K562 (cell line): ENCODE results near the gene E2F2. TPM values are rescaled to one million over a fixed set of nuclear protein-coding genes. Genes with fewer than 3 reads are reported as not detected.

Source experiments
- ETV1 ChIP-seq: fragments of 450-650 bp; conservative IDR thresholded peaks from 2 replicates; pipeline ENCODE4 v1.6.1; 2016; ENCODE audit warnings: missing genetic modification characterization, control low read depth, low read depth, missing compliant biosample characterization
- FOS ChIP-seq: IDR thresholded peaks from 3 replicates; pipeline ENCODE4 v1.6.1; 2011; ENCODE audit not compliant: insufficient read length; ENCODE audit errors: extremely low read depth
- HDAC2 ChIP-seq: fragments of 450-650 bp; IDR thresholded peaks from 2 replicates; pipeline ENCODE4 v1.6.1; 2016; ENCODE audit warnings: mild to moderate bottlenecking
- NCOA1 ChIP-seq: fragments of 450-650 bp; IDR thresholded peaks from 2 replicates; pipeline ENCODE4 v1.6.1; 2016; ENCODE audit warnings: low read depth
- NCOA4 ChIP-seq: fragments of 450-650 bp; IDR thresholded peaks from 2 replicates; pipeline ENCODE4 v1.6.1; 2018; ENCODE audit warnings: mild to moderate bottlenecking; ENCODE audit not compliant: partially characterized antibody
- PHF20 ChIP-seq: fragments of 450-650 bp; IDR thresholded peaks from 2 replicates; pipeline ENCODE4 v1.6.1; 2018; ENCODE audit not compliant: partially characterized antibody
- SOX6 ChIP-seq: fragments of 450-650 bp; IDR thresholded peaks from 2 replicates; pipeline ENCODE4 v1.6.1; 2014; ENCODE audit warnings: mild to moderate bottlenecking
- SUPT5H ChIP-seq: fragments of 450-650 bp; IDR thresholded peaks from 2 replicates; pipeline ENCODE4 v1.6.1; 2016
- TAF15 ChIP-seq: fragments of 200-400 bp; formaldehyde crosslinking; IDR thresholded peaks from 2 replicates; pipeline ENCODE4 v1.6.1; 2017; ENCODE audit warnings: mild to moderate bottlenecking, low read depth, low read length, moderate library complexity
- ZFP30 ChIP-seq: fragments of 250-450 bp; sonication (Bioruptor Pico); IDR thresholded peaks from 2 replicates; pipeline ENCODE4 v1.8.0; 2022; ENCODE audit warnings: moderate library complexity, mild to moderate bottlenecking, inconsistent platforms, borderline replicate concordance
- ZFP36 ChIP-seq: fragments of 150-350 bp; IDR thresholded peaks from 2 replicates; pipeline ENCODE4 v1.6.1; 2018; ENCODE audit warnings: low read length, low read depth; ENCODE audit not compliant: partially characterized antibody
- ZNF561 ChIP-seq: fragments of 450-650 bp; formaldehyde crosslinking; conservative IDR thresholded peaks from 2 replicates; pipeline ENCODE4 v1.4.0; 2020; ENCODE audit warnings: mild to moderate bottlenecking, moderate library complexity
- ZNF77 ChIP-seq: fragments of 250-450 bp; sonication (Bioruptor Pico); IDR thresholded peaks from 2 replicates; pipeline ENCODE4 v1.5.0; 2020
- polyA plus RNA-seq, 8 experiments: library from polyadenylated mRNA; depleted of rRNA in 4 of 8; stranded (reverse) in 5 of 8; unstranded in 3 of 8; fragments of >200 nt; fragmentation: Nextera tagmentation in 2 of 8; fragmentation: Illumina TruSeq in 1 of 8; extraction: Ambion mirVana in 2 of 8; extraction: Trizol in 1 of 8; gene quantifications; 2 replicates each; pipeline versions ENCODE4 v1.2.1 to v1.2.3, GENCODE V29; 2011 to 2014; ENCODE audit warnings: inconsistent platforms in 1 of 8, missing spikeins in 1 of 8
- total RNA-seq, 7 experiments: library from RNA; depleted of rRNA in 6 of 7; stranded (reverse); fragments of >200 nt in 6 of 7; fragmentation: Illumina TruSeq in 2 of 7; extraction: Trizol in 2 of 7; gene quantifications; 2 replicates each; pipeline versions ENCODE4 v1.2.1 to v1.2.3, GENCODE V29; 2011 to 2021; ENCODE audit warnings: low replicate concordance in 1 of 7
- TF ChIP-seq, protein P1 (sequence below): sonication (generic); formaldehyde crosslinking; IDR thresholded peaks from 2 replicates; pipeline ENCODE4 v1.8.0; 2023; ENCODE audit warnings: missing genetic modification reagents, mild to moderate bottlenecking, borderline replicate concordance
- TF ChIP-seq, protein P2 (sequence below): fragments of 250-450 bp; sonication (Bioruptor Pico); IDR thresholded peaks from 2 replicates; pipeline ENCODE4 v1.8.0; 2022; ENCODE audit warnings: inconsistent platforms, mild to moderate bottlenecking, moderate library complexity, borderline replicate concordance
- TF ChIP-seq, protein P3 (sequence below): sonication (generic); formaldehyde crosslinking; IDR thresholded peaks from 2 replicates; pipeline ENCODE4 v1.8.1; 2023; ENCODE audit warnings: missing genetic modification reagents, mild to moderate bottlenecking, borderline replicate concordance

Gene E2F2
- total and polyA plus RNA-seq, 9 of the 15 experiments (the other 6 are each of a cell fraction or from before 2014, with no cell fraction given), result 3.1 to 25.3 (median 11.4) TPM

DNA sequence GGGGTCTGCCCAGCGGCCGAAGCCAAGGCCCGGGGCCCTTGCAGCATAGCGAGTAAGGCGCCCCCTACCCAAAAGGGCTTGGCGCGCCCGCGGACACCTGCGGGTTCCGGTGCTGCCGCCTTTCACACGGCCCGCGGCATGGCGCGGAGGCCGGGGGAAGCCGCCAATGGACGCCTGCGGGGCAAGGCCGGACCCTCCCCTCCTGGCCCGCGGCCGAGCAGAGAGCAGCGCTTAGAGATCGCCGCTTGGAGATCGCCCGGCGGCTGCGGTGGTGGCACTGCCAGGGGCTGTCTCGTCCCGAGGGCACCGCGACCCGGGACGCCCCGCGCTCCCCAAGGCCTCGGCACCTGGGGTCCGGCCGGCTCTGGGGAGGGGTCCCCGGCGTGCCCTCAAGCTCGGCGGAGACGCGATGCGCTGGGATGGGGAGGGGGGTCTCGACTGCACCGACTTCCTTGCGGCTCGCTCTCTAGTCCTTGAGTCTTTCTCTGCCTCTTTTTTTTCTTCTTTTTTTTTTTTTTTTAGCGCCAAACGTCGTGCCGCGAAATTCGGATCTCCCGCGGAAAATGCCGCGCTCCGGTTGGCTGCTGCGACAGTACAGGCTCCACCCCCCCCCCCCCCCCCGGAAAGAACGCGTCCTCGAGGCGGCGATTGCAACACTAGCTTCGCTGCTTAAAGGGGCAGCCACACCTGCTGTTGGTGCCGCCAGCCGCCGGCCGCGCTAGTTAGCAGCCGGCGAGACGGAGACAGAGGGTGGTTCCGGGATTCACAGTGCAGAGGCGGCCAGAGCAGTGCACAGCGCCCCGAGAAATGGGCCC, at the start of gene E2F2 (continued):
- TF ChIP-seq SOX6 (no peak), ZNF77 (no peak), SUPT5H (peak; percentile 69; the same call in 1 of the 2 replicates), ZFP36 (peak; percentile 27), NCOA1 (0 out of 2 replicates have a peak, but pooled peaks have one; percentile 8), PHF20 (no peak), ZFP30 (CRISPR knock-in tag) (peak; percentile 91; the same call in 1 of the 2 replicates), TAF15 (no peak), HDAC2 (0 out of 2 replicates have a peak, but pooled peaks have one; percentile 23), ETV1 (tag) (peak; percentile 50; the same call in 1 of the 2 replicates), NCOA4 (no peak), FOS (no peak), ZNF561 (no peak)
- TF ChIP-seq, protein P1, sequence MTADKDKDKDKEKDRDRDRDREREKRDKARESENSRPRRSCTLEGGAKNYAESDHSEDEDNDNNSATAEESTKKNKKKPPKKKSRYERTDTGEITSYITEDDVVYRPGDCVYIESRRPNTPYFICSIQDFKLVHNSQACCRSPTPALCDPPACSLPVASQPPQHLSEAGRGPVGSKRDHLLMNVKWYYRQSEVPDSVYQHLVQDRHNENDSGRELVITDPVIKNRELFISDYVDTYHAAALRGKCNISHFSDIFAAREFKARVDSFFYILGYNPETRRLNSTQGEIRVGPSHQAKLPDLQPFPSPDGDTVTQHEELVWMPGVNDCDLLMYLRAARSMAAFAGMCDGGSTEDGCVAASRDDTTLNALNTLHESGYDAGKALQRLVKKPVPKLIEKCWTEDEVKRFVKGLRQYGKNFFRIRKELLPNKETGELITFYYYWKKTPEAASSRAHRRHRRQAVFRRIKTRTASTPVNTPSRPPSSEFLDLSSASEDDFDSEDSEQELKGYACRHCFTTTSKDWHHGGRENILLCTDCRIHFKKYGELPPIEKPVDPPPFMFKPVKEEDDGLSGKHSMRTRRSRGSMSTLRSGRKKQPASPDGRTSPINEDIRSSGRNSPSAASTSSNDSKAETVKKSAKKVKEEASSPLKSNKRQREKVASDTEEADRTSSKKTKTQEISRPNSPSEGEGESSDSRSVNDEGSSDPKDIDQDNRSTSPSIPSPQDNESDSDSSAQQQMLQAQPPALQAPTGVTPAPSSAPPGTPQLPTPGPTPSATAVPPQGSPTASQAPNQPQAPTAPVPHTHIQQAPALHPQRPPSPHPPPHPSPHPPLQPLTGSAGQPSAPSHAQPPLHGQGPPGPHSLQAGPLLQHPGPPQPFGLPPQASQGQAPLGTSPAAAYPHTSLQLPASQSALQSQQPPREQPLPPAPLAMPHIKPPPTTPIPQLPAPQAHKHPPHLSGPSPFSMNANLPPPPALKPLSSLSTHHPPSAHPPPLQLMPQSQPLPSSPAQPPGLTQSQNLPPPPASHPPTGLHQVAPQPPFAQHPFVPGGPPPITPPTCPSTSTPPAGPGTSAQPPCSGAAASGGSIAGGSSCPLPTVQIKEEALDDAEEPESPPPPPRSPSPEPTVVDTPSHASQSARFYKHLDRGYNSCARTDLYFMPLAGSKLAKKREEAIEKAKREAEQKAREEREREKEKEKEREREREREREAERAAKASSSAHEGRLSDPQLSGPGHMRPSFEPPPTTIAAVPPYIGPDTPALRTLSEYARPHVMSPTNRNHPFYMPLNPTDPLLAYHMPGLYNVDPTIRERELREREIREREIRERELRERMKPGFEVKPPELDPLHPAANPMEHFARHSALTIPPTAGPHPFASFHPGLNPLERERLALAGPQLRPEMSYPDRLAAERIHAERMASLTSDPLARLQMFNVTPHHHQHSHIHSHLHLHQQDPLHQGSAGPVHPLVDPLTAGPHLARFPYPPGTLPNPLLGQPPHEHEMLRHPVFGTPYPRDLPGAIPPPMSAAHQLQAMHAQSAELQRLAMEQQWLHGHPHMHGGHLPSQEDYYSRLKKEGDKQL (CRISPR knock-in tag), result no peak
- TF ChIP-seq, protein P2, sequence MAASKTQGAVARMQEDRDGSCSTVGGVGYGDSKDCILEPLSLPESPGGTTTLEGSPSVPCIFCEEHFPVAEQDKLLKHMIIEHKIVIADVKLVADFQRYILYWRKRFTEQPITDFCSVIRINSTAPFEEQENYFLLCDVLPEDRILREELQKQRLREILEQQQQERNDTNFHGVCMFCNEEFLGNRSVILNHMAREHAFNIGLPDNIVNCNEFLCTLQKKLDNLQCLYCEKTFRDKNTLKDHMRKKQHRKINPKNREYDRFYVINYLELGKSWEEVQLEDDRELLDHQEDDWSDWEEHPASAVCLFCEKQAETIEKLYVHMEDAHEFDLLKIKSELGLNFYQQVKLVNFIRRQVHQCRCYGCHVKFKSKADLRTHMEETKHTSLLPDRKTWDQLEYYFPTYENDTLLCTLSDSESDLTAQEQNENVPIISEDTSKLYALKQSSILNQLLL (CRISPR knock-in tag), result no peak
- TF ChIP-seq, protein P3, sequence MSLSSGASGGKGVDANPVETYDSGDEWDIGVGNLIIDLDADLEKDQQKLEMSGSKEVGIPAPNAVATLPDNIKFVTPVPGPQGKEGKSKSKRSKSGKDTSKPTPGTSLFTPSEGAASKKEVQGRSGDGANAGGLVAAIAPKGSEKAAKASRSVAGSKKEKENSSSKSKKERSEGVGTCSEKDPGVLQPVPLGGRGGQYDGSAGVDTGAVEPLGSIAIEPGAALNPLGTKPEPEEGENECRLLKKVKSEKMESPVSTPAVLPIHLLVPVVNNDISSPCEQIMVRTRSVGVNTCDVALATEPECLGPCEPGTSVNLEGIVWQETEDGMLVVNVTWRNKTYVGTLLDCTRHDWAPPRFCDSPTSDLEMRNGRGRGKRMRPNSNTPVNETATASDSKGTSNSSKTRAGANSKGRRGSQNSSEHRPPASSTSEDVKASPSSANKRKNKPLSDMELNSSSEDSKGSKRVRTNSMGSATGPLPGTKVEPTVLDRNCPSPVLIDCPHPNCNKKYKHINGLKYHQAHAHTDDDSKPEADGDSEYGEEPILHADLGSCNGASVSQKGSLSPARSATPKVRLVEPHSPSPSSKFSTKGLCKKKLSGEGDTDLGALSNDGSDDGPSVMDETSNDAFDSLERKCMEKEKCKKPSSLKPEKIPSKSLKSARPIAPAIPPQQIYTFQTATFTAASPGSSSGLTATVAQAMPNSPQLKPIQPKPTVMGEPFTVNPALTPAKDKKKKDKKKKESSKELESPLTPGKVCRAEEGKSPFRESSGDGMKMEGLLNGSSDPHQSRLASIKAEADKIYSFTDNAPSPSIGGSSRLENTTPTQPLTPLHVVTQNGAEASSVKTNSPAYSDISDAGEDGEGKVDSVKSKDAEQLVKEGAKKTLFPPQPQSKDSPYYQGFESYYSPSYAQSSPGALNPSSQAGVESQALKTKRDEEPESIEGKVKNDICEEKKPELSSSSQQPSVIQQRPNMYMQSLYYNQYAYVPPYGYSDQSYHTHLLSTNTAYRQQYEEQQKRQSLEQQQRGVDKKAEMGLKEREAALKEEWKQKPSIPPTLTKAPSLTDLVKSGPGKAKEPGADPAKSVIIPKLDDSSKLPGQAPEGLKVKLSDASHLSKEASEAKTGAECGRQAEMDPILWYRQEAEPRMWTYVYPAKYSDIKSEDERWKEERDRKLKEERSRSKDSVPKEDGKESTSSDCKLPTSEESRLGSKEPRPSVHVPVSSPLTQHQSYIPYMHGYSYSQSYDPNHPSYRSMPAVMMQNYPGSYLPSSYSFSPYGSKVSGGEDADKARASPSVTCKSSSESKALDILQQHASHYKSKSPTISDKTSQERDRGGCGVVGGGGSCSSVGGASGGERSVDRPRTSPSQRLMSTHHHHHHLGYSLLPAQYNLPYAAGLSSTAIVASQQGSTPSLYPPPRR, result no peak; the same call in 1 of the 2 replicates
